HepG2 (cell line): Measurements from ENCODE around the gene YIF1A. TPM values are rescaled to one million over a fixed set of nuclear protein-coding genes. Genes with fewer than 3 reads are reported as not detected.

Experiments
- HNF4A ChIP-seq: sonication (generic); formaldehyde crosslinking; IDR thresholded peaks from 2 replicates; pipeline ENCODE4 v1.4.0; 2020; ENCODE audit warnings: missing genetic modification reagents
- MTA1 ChIP-seq: sonication (generic); formaldehyde crosslinking; IDR thresholded peaks from 2 replicates; pipeline ENCODE4 v1.4.0; 2020; ENCODE audit warnings: missing genetic modification reagents, mild to moderate bottlenecking, borderline replicate concordance
- POLR2G ChIP-seq: fragments of 200-400 bp; formaldehyde crosslinking; IDR thresholded peaks from 2 replicates; pipeline ENCODE4 v1.6.1; 2018; ENCODE audit warnings: mild to moderate bottlenecking, low read depth, low read length, moderate library complexity
- SP1 ChIP-seq, 2 experiments: fragments of 450-650 bp in 1 of 2; sonication (generic) in 1 of 2; formaldehyde crosslinking in 1 of 2; IDR thresholded peaks; 2 replicates each; pipeline versions ENCODE4 v1.4.0 to v1.6.1; 2016 to 2020; ENCODE audit warnings: missing genetic modification reagents in 1 of 2
- STAG1 ChIP-seq: sonication (generic); formaldehyde crosslinking; IDR thresholded peaks from 2 replicates; pipeline ENCODE4 v1.4.0; 2020; ENCODE audit warnings: missing genetic modification reagents
- TBX2 ChIP-seq: sonication (generic); formaldehyde crosslinking; IDR thresholded peaks from 2 replicates; pipeline ENCODE4 v1.5.0; 2020; ENCODE audit warnings: missing genetic modification reagents, mild to moderate bottlenecking, borderline replicate concordance
- TMF1 ChIP-seq: sonication (generic); formaldehyde crosslinking; IDR thresholded peaks from 2 replicates; pipeline ENCODE4 v1.8.1; 2022; ENCODE audit warnings: low read depth, missing genetic modification reagents
- ZFP36L2 ChIP-seq: sonication (generic); formaldehyde crosslinking; IDR thresholded peaks from 2 replicates; pipeline ENCODE4 v1.4.0; 2020; ENCODE audit warnings: missing genetic modification reagents
- ZFX ChIP-seq: sonication (generic); formaldehyde crosslinking; IDR thresholded peaks from 2 replicates; pipeline ENCODE4 v1.4.0; 2020; ENCODE audit warnings: mild to moderate bottlenecking, low read depth, missing genetic modification reagents, moderate library complexity
- ZNF331 ChIP-seq: sonication (generic); formaldehyde crosslinking; IDR thresholded peaks from 2 replicates; pipeline ENCODE4 v1.4.0; 2020; ENCODE audit warnings: missing genetic modification reagents
- ZSCAN31 ChIP-seq: sonication (generic); formaldehyde crosslinking; IDR thresholded peaks from 2 replicates; pipeline ENCODE4 v1.5.0; 2020; ENCODE audit warnings: low read depth, mild to moderate bottlenecking, missing genetic modification reagents
- polyA plus RNA-seq, 8 experiments: library from polyadenylated mRNA; depleted of rRNA in 3 of 8; stranded (reverse) in 7 of 8; unstranded in 1 of 8; fragments of >200 nt; fragmentation: Illumina TruSeq in 4 of 8; extraction: Trizol in 4 of 8; gene quantifications; 2 replicates each; pipeline versions ENCODE4 v1.2.1 to v1.2.3, GENCODE V29; 2011 to 2016; ENCODE audit warnings: low read depth in 4 of 8, missing spikeins in 1 of 8, mixed read lengths in 1 of 8; ENCODE audit not compliant: insufficient read depth in 1 of 8
- total RNA-seq, 5 experiments: library from RNA; depleted of rRNA; stranded (reverse); fragments of >200 nt; fragmentation: Illumina TruSeq; extraction: Trizol; gene quantifications; 2 replicates each; pipeline ENCODE4 v1.2.3, GENCODE V29; 2016; ENCODE audit warnings: low read depth in 1 of 5
- TF ChIP-seq, protein P1 (sequence below): sonication (generic); formaldehyde crosslinking; IDR thresholded peaks from 2 replicates; pipeline ENCODE4 v1.5.0; 2020; ENCODE audit warnings: mild to moderate bottlenecking, missing genetic modification reagents, borderline replicate concordance
- TF ChIP-seq, protein P2 (sequence below): sonication (generic); formaldehyde crosslinking; IDR thresholded peaks from 2 replicates; pipeline ENCODE4 v1.4.0; 2020; ENCODE audit warnings: mild to moderate bottlenecking, missing genetic modification reagents
- TF ChIP-seq, protein P3 (sequence below): sonication (generic); formaldehyde crosslinking; IDR thresholded peaks from 2 replicates; pipeline ENCODE4 v1.5.0; 2020; ENCODE audit warnings: mild to moderate bottlenecking, missing genetic modification reagents, borderline replicate concordance

YIF1A gene
- total and polyA plus RNA-seq, 2 of the 13 experiments (the other 11 are each of a cell fraction or from before 2014, with no cell fraction given), result 133 to 145 TPM

DNA sequence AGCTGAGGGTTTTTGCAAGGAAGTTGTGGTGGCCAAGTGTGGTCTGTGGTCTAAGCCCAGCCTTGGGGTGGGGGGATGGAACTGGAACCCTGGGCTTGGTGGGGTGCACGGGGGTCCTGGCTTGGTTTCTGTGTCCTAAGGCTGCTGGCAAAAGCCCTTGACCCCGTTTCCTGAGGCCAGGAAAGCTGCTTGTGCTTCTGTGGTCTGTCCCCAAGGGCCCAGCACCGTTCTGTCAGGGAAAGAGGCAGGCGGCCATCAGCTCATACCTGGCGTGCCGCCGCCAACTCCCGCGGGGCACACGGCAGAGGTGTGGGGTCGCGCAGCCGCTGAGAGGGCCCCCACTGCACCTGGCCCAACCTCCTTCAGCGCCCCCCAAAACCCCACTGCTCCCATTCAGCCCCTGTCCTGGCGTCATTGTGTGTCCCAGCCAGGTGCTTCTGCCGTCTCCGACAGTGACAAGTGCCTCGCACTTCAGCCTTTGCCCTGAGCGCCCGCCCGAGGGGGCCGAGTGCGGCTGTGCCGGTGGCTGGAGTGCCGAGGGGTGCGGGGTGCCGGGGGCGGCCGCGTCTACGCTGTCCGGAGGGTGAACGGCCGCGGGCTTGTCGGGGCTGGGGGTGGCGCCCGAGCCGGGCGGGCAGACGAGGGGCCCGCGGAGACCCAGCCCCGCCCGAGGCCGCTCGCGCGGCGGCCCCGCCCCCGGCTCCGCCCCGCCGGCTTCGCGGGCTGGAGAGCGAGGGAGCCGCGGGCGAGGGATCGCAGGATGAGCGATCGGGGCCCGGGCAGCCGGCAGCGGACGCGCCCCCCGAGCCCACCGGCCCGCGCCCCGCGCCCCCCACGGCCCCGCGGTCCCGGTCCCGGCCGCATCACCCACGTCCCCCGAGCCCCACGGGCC lies 11.2 kb downstream of the YIF1A start, which contains the start of gene CNIH2 (continued):
- TF ChIP-seq SP1 (IDR thresholded peaks at IDR 0.05) (no peak), SP1 (CRISPR knock-in tag; IDR thresholded peaks at IDR 0.05) (no peak), TMF1 (CRISPR knock-in tag) (peak; percentile 54; the same call in 1 of the 2 replicates), ZFP36L2 (CRISPR knock-in tag) (no peak), STAG1 (no peak), POLR2G (peak; percentile 61), HNF4A (CRISPR knock-in tag) (peak; percentile 39; the same call in 1 of the 2 replicates), TBX2 (peak; percentile 33; the same call in 1 of the 2 replicates), ZNF331 (CRISPR knock-in tag) (no peak), ZSCAN31 (CRISPR knock-in tag) (no peak), ZFX (CRISPR knock-in tag) (0 out of 2 replicates have a peak, but pooled peaks have one; percentile 15), MTA1 (no peak)
- TF ChIP-seq, protein P1, sequence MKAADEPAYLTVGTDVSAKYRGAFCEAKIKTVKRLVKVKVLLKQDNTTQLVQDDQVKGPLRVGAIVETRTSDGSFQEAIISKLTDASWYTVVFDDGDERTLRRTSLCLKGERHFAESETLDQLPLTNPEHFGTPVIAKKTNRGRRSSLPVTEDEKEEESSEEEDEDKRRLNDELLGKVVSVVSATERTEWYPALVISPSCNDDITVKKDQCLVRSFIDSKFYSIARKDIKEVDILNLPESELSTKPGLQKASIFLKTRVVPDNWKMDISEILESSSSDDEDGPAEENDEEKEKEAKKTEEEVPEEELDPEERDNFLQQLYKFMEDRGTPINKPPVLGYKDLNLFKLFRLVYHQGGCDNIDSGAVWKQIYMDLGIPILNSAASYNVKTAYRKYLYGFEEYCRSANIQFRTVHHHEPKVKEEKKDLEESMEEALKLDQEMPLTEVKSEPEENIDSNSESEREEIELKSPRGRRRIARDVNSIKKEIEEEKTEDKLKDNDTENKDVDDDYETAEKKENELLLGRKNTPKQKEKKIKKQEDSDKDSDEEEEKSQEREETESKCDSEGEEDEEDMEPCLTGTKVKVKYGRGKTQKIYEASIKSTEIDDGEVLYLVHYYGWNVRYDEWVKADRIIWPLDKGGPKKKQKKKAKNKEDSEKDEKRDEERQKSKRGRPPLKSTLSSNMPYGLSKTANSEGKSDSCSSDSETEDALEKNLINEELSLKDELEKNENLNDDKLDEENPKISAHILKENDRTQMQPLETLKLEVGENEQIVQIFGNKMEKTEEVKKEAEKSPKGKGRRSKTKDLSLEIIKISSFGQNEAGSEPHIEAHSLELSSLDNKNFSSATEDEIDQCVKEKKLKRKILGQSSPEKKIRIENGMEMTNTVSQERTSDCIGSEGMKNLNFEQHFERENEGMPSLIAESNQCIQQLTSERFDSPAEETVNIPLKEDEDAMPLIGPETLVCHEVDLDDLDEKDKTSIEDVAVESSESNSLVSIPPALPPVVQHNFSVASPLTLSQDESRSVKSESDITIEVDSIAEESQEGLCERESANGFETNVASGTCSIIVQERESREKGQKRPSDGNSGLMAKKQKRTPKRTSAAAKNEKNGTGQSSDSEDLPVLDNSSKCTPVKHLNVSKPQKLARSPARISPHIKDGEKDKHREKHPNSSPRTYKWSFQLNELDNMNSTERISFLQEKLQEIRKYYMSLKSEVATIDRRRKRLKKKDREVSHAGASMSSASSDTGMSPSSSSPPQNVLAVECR, result peak; percentile 52; the same call in 1 of the 2 replicates
- TF ChIP-seq, protein P2, sequence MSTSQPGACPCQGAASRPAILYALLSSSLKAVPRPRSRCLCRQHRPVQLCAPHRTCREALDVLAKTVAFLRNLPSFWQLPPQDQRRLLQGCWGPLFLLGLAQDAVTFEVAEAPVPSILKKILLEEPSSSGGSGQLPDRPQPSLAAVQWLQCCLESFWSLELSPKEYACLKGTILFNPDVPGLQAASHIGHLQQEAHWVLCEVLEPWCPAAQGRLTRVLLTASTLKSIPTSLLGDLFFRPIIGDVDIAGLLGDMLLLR, result peak; percentile 68; the same call in 1 of the 2 replicates
- TF ChIP-seq, protein P3, sequence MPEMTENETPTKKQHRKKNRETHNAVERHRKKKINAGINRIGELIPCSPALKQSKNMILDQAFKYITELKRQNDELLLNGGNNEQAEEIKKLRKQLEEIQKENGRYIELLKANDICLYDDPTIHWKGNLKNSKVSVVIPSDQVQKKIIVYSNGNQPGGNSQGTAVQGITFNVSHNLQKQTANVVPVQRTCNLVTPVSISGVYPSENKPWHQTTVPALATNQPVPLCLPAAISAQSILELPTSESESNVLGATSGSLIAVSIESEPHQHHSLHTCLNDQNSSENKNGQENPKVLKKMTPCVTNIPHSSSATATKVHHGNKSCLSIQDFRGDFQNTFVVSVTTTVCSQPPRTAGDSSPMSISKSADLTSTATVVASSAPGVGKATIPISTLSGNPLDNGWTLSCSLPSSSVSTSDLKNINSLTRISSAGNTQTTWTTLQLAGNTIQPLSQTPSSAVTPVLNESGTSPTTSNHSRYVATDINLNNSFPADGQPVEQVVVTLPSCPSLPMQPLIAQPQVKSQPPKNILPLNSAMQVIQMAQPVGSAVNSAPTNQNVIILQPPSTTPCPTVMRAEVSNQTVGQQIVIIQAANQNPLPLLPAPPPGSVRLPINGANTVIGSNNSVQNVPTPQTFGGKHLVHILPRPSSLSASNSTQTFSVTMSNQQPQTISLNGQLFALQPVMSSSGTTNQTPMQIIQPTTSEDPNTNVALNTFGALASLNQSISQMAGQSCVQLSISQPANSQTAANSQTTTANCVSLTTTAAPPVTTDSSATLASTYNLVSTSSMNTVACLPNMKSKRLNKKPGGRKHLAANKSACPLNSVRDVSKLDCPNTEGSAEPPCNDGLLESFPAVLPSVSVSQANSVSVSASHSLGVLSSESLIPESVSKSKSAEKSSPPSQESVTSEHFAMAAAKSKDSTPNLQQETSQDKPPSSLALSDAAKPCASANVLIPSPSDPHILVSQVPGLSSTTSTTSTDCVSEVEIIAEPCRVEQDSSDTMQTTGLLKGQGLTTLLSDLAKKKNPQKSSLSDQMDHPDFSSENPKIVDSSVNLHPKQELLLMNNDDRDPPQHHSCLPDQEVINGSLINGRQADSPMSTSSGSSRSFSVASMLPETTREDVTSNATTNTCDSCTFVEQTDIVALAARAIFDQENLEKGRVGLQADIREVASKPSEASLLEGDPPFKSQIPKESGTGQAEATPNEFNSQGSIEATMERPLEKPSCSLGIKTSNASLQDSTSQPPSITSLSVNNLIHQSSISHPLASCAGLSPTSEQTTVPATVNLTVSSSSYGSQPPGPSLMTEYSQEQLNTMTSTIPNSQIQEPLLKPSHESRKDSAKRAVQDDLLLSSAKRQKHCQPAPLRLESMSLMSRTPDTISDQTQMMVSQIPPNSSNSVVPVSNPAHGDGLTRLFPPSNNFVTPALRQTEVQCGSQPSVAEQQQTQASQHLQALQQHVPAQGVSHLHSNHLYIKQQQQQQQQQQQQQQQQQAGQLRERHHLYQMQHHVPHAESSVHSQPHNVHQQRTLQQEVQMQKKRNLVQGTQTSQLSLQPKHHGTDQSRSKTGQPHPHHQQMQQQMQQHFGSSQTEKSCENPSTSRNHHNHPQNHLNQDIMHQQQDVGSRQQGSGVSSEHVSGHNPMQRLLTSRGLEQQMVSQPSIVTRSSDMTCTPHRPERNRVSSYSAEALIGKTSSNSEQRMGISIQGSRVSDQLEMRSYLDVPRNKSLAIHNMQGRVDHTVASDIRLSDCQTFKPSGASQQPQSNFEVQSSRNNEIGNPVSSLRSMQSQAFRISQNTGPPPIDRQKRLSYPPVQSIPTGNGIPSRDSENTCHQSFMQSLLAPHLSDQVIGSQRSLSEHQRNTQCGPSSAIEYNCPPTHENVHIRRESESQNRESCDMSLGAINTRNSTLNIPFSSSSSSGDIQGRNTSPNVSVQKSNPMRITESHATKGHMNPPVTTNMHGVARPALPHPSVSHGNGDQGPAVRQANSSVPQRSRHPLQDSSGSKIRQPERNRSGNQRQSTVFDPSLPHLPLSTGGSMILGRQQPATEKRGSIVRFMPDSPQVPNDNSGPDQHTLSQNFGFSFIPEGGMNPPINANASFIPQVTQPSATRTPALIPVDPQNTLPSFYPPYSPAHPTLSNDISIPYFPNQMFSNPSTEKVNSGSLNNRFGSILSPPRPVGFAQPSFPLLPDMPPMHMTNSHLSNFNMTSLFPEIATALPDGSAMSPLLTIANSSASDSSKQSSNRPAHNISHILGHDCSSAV (CRISPR knock-in tag), result no peak
